Endothelial cell of umbilical vein (primary cell): Measurements from ENCODE around the gene CLDN7. TPM values are rescaled to one million over a fixed set of nuclear protein-coding genes. Genes with fewer than 3 reads are reported as not detected.

Experiments
- BruUV-seq: library from RNA; stranded (reverse); fragments of 400-500 nt; replicated peaks from 2 replicates; lab custom pipeline; 2021; lab: Mats Ljungman, UMichigan
- CTCF ChIA-PET: fragments of 300-600, 350-600 bp; sonication (Branson Sonifier 250); formaldehyde crosslinking; loops from one replicate; lab custom pipeline; 2021; ENCODE audit warnings: antibody characterized with exemption, inconsistent platforms; lab: Charles Lee
- POLR2A ChIA-PET: fragments of 300-600, 350-600 bp; sonication (Branson Sonifier 250); formaldehyde crosslinking; loops from one replicate; lab custom pipeline; 2021; ENCODE audit warnings: antibody characterized with exemption, inconsistent platforms; lab: Charles Lee
- DNase-seq: peaks from one replicate; pipeline ENCODE4 v3.0.0-alpha.2; 2011; ENCODE audit warnings: low read depth, low spot score
- FAIRE-seq: peaks from 2 replicates; lab custom pipeline; 2011; peaks lifted over from hg19 to GRCh38; lab: Jason Lieb, UNC
- H2AFZ ChIP-seq: 2 replicates; pipeline ENCODE4 v1.6.0; 2012; ENCODE audit warnings: low read depth, low read length, control low read depth, inconsistent platforms
- H3K27ac ChIP-seq: 2 replicates; pipeline ENCODE4 v1.5.1; 2011; ENCODE audit warnings: low read depth, mild to moderate bottlenecking, control low read depth, low read length, moderate library complexity; ENCODE audit not compliant: insufficient read depth
- H3K27me3 ChIP-seq, 2 experiments: 2 replicates each; pipeline versions ENCODE4 v1.6.0 to v1.6.1; 2011; ENCODE audit warnings: low read length in 2 of 2, mixed read lengths in 1 of 2; ENCODE audit not compliant: control insufficient read depth in 2 of 2, insufficient read depth in 2 of 2
- H3K36me3 ChIP-seq, 2 experiments: 2 replicates in 1 of 2; 3 replicates in 1 of 2; pipeline ENCODE4 v1.5.1; 2011; ENCODE audit warnings: low read length in 2 of 2, mild to moderate bottlenecking in 1 of 2, moderate library complexity in 1 of 2; ENCODE audit not compliant: control insufficient read depth in 2 of 2, insufficient read depth in 2 of 2; ENCODE audit errors: extremely low read depth in 1 of 2
- H3K4me1 ChIP-seq: 3 replicates; pipeline ENCODE4 v1.5.1; 2011; ENCODE audit warnings: mild to moderate bottlenecking, low read length; ENCODE audit not compliant: control insufficient read depth, insufficient read depth; ENCODE audit errors: extremely low read depth
- H3K4me2 ChIP-seq: 2 replicates; pipeline ENCODE4 v1.6.1; 2011; ENCODE audit warnings: low read length, control low read depth, mixed read lengths; ENCODE audit not compliant: insufficient read depth
- H3K4me3 ChIP-seq, 3 experiments: fragments of 200-600 bp in 1 of 3; sonication (generic), shearing (Covaris generic) in 1 of 3; replicated peaks in 1 of 3; 2 replicates each; pipeline ENCODE4 v1.5.1; 2011 to 2016; ENCODE audit warnings: control low read depth in 3 of 3, low read length in 3 of 3, mild to moderate bottlenecking in 2 of 3, inconsistent platforms in 1 of 3, low read depth in 1 of 3, moderate library complexity in 1 of 3; ENCODE audit not compliant: insufficient read depth in 1 of 3
- H3K79me2 ChIP-seq: 2 replicates; pipeline ENCODE4 v1.6.0; 2012; ENCODE audit warnings: low read length, inconsistent platforms; ENCODE audit not compliant: control insufficient read depth, insufficient read depth
- H3K9ac ChIP-seq: replicated peaks from 2 replicates; pipeline ENCODE3; 2011; ENCODE audit warnings: low read length, control low read depth; ENCODE audit not compliant: insufficient read depth; ENCODE audit errors: extremely low read depth
- H3K9me1 ChIP-seq: replicated peaks from 3 replicates; pipeline ENCODE4 v1.6.0; 2011; ENCODE audit warnings: mild to moderate bottlenecking, low read length; ENCODE audit not compliant: control insufficient read depth, insufficient read depth; ENCODE audit errors: extremely low read depth
- H3K9me3 ChIP-seq: replicated peaks from 2 replicates; pipeline ENCODE4 v1.5.1; 2012; ENCODE audit warnings: low read length, inconsistent platforms; ENCODE audit not compliant: control insufficient read depth, insufficient read depth
- H4K20me1 ChIP-seq: replicated peaks from 2 replicates; pipeline ENCODE3; 2011; ENCODE audit warnings: mild to moderate bottlenecking, low read length; ENCODE audit not compliant: control insufficient read depth, insufficient read depth; ENCODE audit errors: extremely low read depth
- EZH2 ChIP-seq: IDR thresholded peaks from 2 replicates; pipeline ENCODE4 v1.6.1; 2012; ENCODE audit warnings: borderline replicate concordance, low read depth, mild to moderate bottlenecking, moderate library complexity, low read length, inconsistent platforms; ENCODE audit not compliant: severe bottlenecking
- FOS ChIP-seq: IDR thresholded peaks from 2 replicates; pipeline ENCODE4 v1.6.1; 2011; ENCODE audit warnings: mild to moderate bottlenecking, low read length, moderate library complexity, borderline replicate concordance; ENCODE audit not compliant: insufficient read depth
- MYC ChIP-seq: IDR thresholded peaks from one replicate; pipeline ENCODE4 v1.6.1; 2011; ENCODE audit warnings: mild to moderate bottlenecking, low read depth, low read length
- dilution Hi-C: fragments of 300-500 bp; cut with MboI; formaldehyde crosslinking; loops from one replicate; pipeline ENCODE4 v1.15.0; 2019; ENCODE audit warnings: low sequenced_read_pairs; ENCODE audit not compliant: extremely low pct_ligation_motif_present
- intact Hi-C: fragments of 100-400 bp; cut with micrococcal nuclease; formaldehyde crosslinking; loops from one replicate; pipeline ENCODE4 v1.10.0; 2022
- polyA plus RNA-seq, 4 experiments: library from polyadenylated mRNA; depleted of rRNA in 3 of 4; stranded (reverse) in 3 of 4; unstranded in 1 of 4; fragments of >200 nt; gene quantifications; 2 replicates each; pipeline versions ENCODE4 v1.2.1 to v1.2.3, GENCODE V29; 2011 to 2012; ENCODE audit warnings: missing spikeins in 1 of 4
- total RNA-seq: library from RNA; stranded (reverse); gene quantifications from 2 replicates; pipeline ENCODE4 v1.2.3, GENCODE V29; 2021
- TF ChIP-seq, protein P1 (sequence below), 2 donors: IDR thresholded peaks; 1 replicate in 1 of 2; 2 replicates in 1 of 2; pipeline ENCODE4 v1.5.1; 2011; ENCODE audit warnings: low read length in 2 of 2, mild to moderate bottlenecking in 2 of 2, moderate library complexity in 2 of 2, control low read depth in 1 of 2, inconsistent platforms in 1 of 2, low read depth in 1 of 2; ENCODE audit not compliant: insufficient read depth in 1 of 2; ENCODE audit errors: extremely low read depth in 1 of 2

The CLDN7 gene
- total and polyA plus RNA-seq, 2 donors (not counting 3 experiments of a cell fraction or from before 2014, with no cell fraction given) = 25.4 to 25.7 TPM

- dilution Hi-C loops = no loop called here
- Histone ChIP-seq H4K20me1 (no peaks in the 10 kb centered on the region), H3K9me1 (no peaks in the 10 kb centered on the region), H3K27ac (no peak overlapping the region), H2AFZ (no peak overlapping the region), H3K4me3 (no peak overlapping the region), H3K4me2 (no peak overlapping the region), H3K9me3 (no peaks in the 10 kb centered on the region), H3K36me3 (peaks cover 3 to 21% of the 10 kb centered on the region in 2 experiments), H3K79me2 (peaks cover 3% of the 10 kb centered on the region), H3K4me1 (peaks cover 19% of the 10 kb centered on the region), H3K27me3 (no peaks in the 10 kb centered on the region), H3K9ac (no peak overlapping the region)
- POLR2A ChIA-PET = no interaction called here
- intact Hi-C loops = no loop called here
- no peak for DNase-seq
- TF ChIP-seq EZH2 (no peak), FOS (no peak), MYC (no peak)
- TF ChIP-seq, protein P1, sequence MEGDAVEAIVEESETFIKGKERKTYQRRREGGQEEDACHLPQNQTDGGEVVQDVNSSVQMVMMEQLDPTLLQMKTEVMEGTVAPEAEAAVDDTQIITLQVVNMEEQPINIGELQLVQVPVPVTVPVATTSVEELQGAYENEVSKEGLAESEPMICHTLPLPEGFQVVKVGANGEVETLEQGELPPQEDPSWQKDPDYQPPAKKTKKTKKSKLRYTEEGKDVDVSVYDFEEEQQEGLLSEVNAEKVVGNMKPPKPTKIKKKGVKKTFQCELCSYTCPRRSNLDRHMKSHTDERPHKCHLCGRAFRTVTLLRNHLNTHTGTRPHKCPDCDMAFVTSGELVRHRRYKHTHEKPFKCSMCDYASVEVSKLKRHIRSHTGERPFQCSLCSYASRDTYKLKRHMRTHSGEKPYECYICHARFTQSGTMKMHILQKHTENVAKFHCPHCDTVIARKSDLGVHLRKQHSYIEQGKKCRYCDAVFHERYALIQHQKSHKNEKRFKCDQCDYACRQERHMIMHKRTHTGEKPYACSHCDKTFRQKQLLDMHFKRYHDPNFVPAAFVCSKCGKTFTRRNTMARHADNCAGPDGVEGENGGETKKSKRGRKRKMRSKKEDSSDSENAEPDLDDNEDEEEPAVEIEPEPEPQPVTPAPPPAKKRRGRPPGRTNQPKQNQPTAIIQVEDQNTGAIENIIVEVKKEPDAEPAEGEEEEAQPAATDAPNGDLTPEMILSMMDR (IDR thresholded peaks at IDR 0.05; ENCODE audit: extremely low read depth in 1 of 2, insufficient read depth in 1 of 2, low read depth in 1 of 2, low read length in 2 of 2) = no peak
- no peak for FAIRE-seq
- no TSS peak for BruUV-seq
- CTCF ChIA-PET = interaction anchor here (1.3 to 1.5 kb wide), 2 partner anchors 37 to 38 kb away, joined by 3 read pairs; no protein-coding TSS in a partner anchor
These were observed 3.3 kb downstream of the CLDN7 start for GRCh38 chr17:7258731-7259554.
